ENCODE results near the gene POLR2I. TPM values are rescaled to one million over a fixed set of nuclear protein-coding genes. Genes with fewer than 3 reads are reported as not detected.
"Not testable (repeated sequence)": the region's sequence is repeated elsewhere in the genome, so short reads cannot be mapped to it uniquely, and the experiment has no call there.

Gene POLR2I
- total RNA-seq, 1 donor from 2014 or later = 98.7 TPM

GRCh38 chr19:36079389-36079945 is 35.2 kb downstream of the POLR2I start:
- intact Hi-C loops (cut with DNase I) = no loop called here
- DNase-seq (ENCODE audit: low spot score) = no peak

GRCh38 chr19:36073121-36073876 is 41.4 kb downstream of the POLR2I start:
- no peak for DNase-seq (ENCODE audit: low spot score)
- intact Hi-C loops (cut with DNase I) = no loop called here

DNA sequence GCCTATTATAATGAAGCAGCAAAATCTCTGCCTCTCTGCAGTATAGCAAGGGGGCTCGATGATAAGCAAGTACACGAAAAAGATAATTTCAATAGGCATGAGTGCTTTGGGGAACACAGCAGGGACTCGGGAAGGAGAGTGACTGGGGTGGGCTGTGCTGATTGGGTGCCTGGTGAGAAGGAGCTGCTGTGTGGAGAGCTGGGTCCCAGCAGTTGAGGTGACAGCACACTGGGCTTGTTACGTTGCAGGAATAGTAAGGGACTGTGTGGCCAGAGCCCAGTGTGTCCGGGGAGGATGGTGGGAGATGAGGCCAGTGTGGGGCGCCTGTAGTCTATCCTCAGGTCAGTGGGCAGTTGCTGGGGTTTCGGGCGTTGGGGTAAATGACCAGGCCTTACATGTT is 42.6 kb downstream of the POLR2I start:
- no peak for DNase-seq (ENCODE audit: low spot score)
- intact Hi-C loops (cut with DNase I) = no loop called here

DNA sequence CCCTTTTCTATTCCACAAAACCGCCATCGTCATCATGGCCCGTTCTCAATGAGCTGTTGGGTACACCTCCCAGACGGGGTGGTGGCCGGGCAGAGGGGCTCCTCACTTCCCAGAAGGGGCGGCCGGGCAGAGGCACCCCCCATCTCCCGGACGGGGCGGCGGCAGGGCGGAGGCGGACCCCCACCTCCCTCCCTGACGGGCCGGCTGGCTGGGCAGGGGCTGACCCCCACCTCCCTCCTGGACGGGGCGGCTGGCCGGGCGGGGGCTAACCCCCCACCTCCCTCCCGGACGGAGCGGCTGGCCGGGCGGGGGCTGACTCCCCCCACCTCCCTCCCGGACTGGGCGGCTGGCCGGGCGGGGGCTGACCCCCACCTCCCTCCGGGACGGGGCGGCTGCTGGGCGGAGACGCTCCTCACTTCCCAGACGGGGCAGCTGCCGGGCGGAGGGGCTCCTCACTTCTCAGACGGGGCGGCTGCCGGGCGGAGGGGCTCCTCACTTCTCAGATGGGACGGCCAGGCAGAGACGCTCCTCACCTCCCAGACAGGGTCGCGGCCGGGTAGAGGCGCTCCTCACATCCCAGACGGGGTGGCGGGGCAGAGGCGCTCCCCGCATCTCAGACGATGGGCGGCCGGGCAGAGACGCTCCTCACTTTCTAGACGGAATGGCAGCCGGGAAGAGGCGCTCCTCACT is 45.7 kb downstream of the POLR2I start:
- DNase-seq (ENCODE audit: low spot score); intact Hi-C loops (cut with DNase I): not testable (repeated sequence)

GRCh38 chr19:36067681-36068080 is 47.0 kb downstream of the POLR2I start:
- intact Hi-C loops (cut with DNase I) = no loop called here

DNA sequence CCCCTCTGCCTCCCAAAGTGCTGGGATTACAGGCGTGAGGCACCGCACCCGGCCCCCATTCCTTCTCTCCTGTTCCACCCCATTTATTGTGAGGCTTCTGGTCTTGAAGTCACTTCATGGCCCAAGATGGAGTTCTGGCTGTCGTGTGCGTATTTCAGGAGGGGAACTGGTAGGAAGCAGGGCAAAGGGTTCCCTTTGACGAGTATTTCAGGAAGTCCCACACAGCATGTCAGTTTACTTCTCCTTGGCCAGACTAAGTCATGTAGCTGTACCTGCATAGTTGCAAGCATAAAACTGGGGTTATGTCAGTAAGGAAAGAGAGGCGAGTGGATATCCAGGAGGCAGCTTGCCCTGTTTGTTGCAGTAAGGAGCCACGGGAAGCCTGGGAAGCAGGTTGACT is 49.8 kb downstream of the POLR2I start:
- DNase-seq (ENCODE audit: low spot score) = no peak
- intact Hi-C loops (cut with DNase I) = no loop called here

More at GRCh38 chr19:36067681-36068080, 47.0 kb downstream of the POLR2I start:
- no peak for DNase-seq (ENCODE audit: low spot score)

Other genes with a start within 250 kb of the POLR2I start
- gene APLP1, start 246.3 kb downstream of the POLR2I start, total RNA-seq = 39.9 TPM
- gene NFKBID, start 214.3 kb downstream of the POLR2I start, total RNA-seq = 3.1 TPM
- 5.4 TPM for gene HCST, start 212.3 kb downstream of the POLR2I start, total RNA-seq
- gene TYROBP, start 206.6 kb downstream of the POLR2I start, total RNA-seq = 16.9 TPM
- 8.8 TPM for gene LRFN3, start 178.5 kb downstream of the POLR2I start, total RNA-seq
- gene SDHAF1, start 119.7 kb downstream of the POLR2I start, total RNA-seq = 11.0 TPM
- gene SYNE4, start 106.1 kb downstream of the POLR2I start, total RNA-seq = 0.13 TPM
- gene ALKBH6, start 100.7 kb downstream of the POLR2I start, total RNA-seq = 10.9 TPM
- gene CLIP3, start 82.0 kb downstream of the POLR2I start, total RNA-seq = 7.1 TPM
- 3.9 TPM for gene THAP8, start 60.6 kb downstream of the POLR2I start, total RNA-seq
- gene WDR62, start 60.0 kb downstream of the POLR2I start, total RNA-seq = 6.1 TPM
- not detected for gene OVOL3, start 3.7 kb downstream of the POLR2I start, total RNA-seq
- gene TBCB, start 593 bp upstream of the POLR2I start, total RNA-seq = 142 TPM
- 892 TPM for gene CAPNS1, start 25.2 kb upstream of the POLR2I start, total RNA-seq
- 1,917 TPM for gene COX7A1, start 37.6 kb upstream of the POLR2I start, total RNA-seq
- 4.0 TPM for gene ZNF565, start 99.8 kb upstream of the POLR2I start, total RNA-seq
- 38.6 TPM for gene ZNF146, start 100.2 kb upstream of the POLR2I start, total RNA-seq

Measured in cardiac septum (tissue), 1 donor.